Trophoblast cell (in vitro differentiated cells and primary cell): ENCODE data around the gene GTF3C2.

Experiments used
- DNase-seq, 2 donors: peaks; one replicate each; pipeline ENCODE4 v3.0.0-alpha.2; 2016
- H2AFZ ChIP-seq: 2 replicates; pipeline ENCODE4 v1.6.1; 2013; ENCODE audit warnings: low read length, moderate library complexity, mild to moderate bottlenecking; ENCODE audit not compliant: insufficient read depth, poor library complexity
- H2AK5ac ChIP-seq: 2 replicates; pipeline ENCODE4 v1.6.1; 2013; ENCODE audit warnings: mild to moderate bottlenecking, low read length
- H2BK120ac ChIP-seq: 2 replicates; pipeline ENCODE4 v1.6.1; 2013; ENCODE audit warnings: low read length, mild to moderate bottlenecking, moderate library complexity; ENCODE audit not compliant: insufficient read depth, poor library complexity
- H2BK12ac ChIP-seq: 2 replicates; pipeline ENCODE4 v1.6.1; 2013; ENCODE audit warnings: mild to moderate bottlenecking, low read length, moderate library complexity
- H2BK5ac ChIP-seq: 2 replicates; pipeline ENCODE4 v1.6.1; 2013; ENCODE audit warnings: low read length, low read depth, moderate library complexity, mild to moderate bottlenecking; ENCODE audit not compliant: poor library complexity
- H3K14ac ChIP-seq: 2 replicates; pipeline ENCODE4 v1.6.1; 2013; ENCODE audit warnings: mild to moderate bottlenecking, low read length
- H3K18ac ChIP-seq: 2 replicates; pipeline ENCODE4 v1.6.1; 2013; ENCODE audit warnings: mild to moderate bottlenecking, low read length
- H3K23ac ChIP-seq: 2 replicates; pipeline ENCODE4 v1.6.1; 2013; ENCODE audit warnings: low read length
- H3K27ac ChIP-seq: 2 replicates; pipeline ENCODE4 v1.5.1; 2013; ENCODE audit warnings: low read depth, mild to moderate bottlenecking, inconsistent platforms, low read length, moderate library complexity
- H3K27me3 ChIP-seq: 2 replicates; pipeline ENCODE4 v1.6.1; 2013; ENCODE audit warnings: inconsistent platforms, mild to moderate bottlenecking, low read length, moderate library complexity; ENCODE audit not compliant: insufficient read depth
- H3K36me3 ChIP-seq, 2 experiments: 1 replicate in 1 of 2; 2 replicates in 1 of 2; pipeline ENCODE4 v1.6.1; 2013; ENCODE audit warnings: low read length in 2 of 2, mild to moderate bottlenecking in 2 of 2, moderate library complexity in 1 of 2; ENCODE audit not compliant: insufficient read depth in 2 of 2, control insufficient read depth in 1 of 2
- H3K4ac ChIP-seq: 2 replicates; pipeline ENCODE4 v1.6.1; 2013; ENCODE audit warnings: low read depth, mild to moderate bottlenecking, low read length, moderate library complexity
- H3K4me1 ChIP-seq, 2 experiments: 1 replicate in 1 of 2; 2 replicates in 1 of 2; pipeline ENCODE4 v1.6.1; 2013; ENCODE audit warnings: low read length in 2 of 2, mild to moderate bottlenecking in 2 of 2, moderate library complexity in 1 of 2; ENCODE audit not compliant: insufficient read depth in 2 of 2, control insufficient read depth in 1 of 2
- H3K4me2 ChIP-seq: 2 replicates; pipeline ENCODE4 v1.6.1; 2013; ENCODE audit warnings: inconsistent platforms, mild to moderate bottlenecking, low read length, moderate library complexity
- H3K4me3 ChIP-seq: 2 replicates; pipeline ENCODE4 v1.5.1; 2013; ENCODE audit warnings: mild to moderate bottlenecking, low read depth, low read length, inconsistent platforms
- H3K79me1 ChIP-seq: one replicate; pipeline ENCODE4 v1.6.1; 2013; ENCODE audit warnings: low read length
- H3K79me2 ChIP-seq: 2 replicates; pipeline ENCODE4 v1.6.1; 2013; ENCODE audit warnings: low read length, mild to moderate bottlenecking; ENCODE audit not compliant: control insufficient read depth, insufficient read depth, poor library complexity
- H3K9ac ChIP-seq: 2 replicates; pipeline ENCODE4 v1.6.1; 2013; ENCODE audit warnings: mild to moderate bottlenecking, low read length
- H3K9me3 ChIP-seq: 2 replicates; pipeline ENCODE4 v1.6.1; 2013; ENCODE audit warnings: low read depth, mild to moderate bottlenecking, control low read depth, inconsistent platforms, low read length; ENCODE audit not compliant: insufficient read depth
- H4K12ac ChIP-seq: 2 replicates; pipeline ENCODE4 v1.6.1; 2013; ENCODE audit warnings: low read depth, mild to moderate bottlenecking, low read length, moderate library complexity
- H4K8ac ChIP-seq: 2 replicates; pipeline ENCODE4 v1.6.1; 2013; ENCODE audit warnings: low read depth, mild to moderate bottlenecking, low read length, moderate library complexity
- H4K91ac ChIP-seq: one replicate; pipeline ENCODE4 v1.6.1; 2013; ENCODE audit warnings: low read depth, mild to moderate bottlenecking, low read length, moderate library complexity
- WGBS: extraction: QIAGEN DNeasy Blood & Tissue Kit; methylation state at CpG from one replicate; pipeline ENCODE4 v1.1.7; 2013; ENCODE audit warnings: missing lambda C conversion rate; ENCODE audit not compliant: insufficient read length, insufficient coverage; ENCODE audit errors: extremely low coverage; 5-methylcytosine and 5-hydroxymethylcytosine counted together

The GTF3C2 gene

DNA sequence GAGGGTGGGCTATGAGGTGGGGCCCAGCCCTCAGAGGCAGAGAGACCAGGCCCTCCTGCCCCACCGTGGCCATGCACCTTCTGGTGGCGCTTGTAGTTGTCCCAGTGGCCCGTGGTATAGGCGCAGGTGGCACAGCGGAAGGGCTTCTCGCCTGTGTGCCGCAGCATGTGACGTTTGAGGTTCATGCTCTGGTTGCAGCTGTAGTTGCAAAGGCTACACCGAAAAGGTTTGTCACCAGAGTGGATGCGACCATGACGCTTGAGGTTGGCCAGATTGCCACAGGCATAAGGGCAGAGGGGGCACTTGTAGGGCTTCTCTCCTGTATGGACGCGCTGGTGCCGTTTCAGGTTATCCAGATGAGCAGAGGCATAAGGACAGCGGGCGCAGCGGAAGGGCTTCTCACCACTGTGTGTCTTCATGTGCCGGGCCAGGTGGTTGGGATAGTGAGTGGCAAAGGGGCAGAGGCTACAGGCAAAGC lies 21.1 kb upstream of the GTF3C2 start:
- no peak overlapping the region for H4K12ac ChIP-seq
- no peak overlapping the region for H4K91ac ChIP-seq
- H3K9ac ChIP-seq, result no peak overlapping the region
- no peak overlapping the region for H2AFZ ChIP-seq
- H2BK120ac ChIP-seq, result no peak overlapping the region
- no peak overlapping the region for H3K18ac ChIP-seq
- H3K9me3 ChIP-seq, result no peaks in the 10 kb centered on the region
- H3K4me2 ChIP-seq, result no peak overlapping the region
- no peak overlapping the region for H3K4ac ChIP-seq
- H3K14ac ChIP-seq, result no peak overlapping the region
- H2BK12ac ChIP-seq, result no peak overlapping the region
- no peak overlapping the region for H3K4me3 ChIP-seq
- peaks cover 12% of the 10 kb centered on the region for H3K79me1 ChIP-seq
- peaks cover 65 to 71% of the 10 kb centered on the region in 2 experiments for H3K36me3 ChIP-seq
- WGBS, result no CpG with 5 or more reads among the region's 18 CpGs
- no peak overlapping the region for H3K27ac ChIP-seq
- no peak overlapping the region for H2BK5ac ChIP-seq
- DNase-seq, result no peak
- H3K23ac ChIP-seq, result no peak overlapping the region
- peaks cover 8% of the 10 kb centered on the region in 2 experiments for H3K4me1 ChIP-seq
- H3K27me3 ChIP-seq, result no peaks in the 10 kb centered on the region
- H2AK5ac ChIP-seq, result no peak overlapping the region
- H3K79me2 ChIP-seq, result peaks cover 7% of the 10 kb centered on the region
- H4K8ac ChIP-seq, result no peak overlapping the region

DNA sequence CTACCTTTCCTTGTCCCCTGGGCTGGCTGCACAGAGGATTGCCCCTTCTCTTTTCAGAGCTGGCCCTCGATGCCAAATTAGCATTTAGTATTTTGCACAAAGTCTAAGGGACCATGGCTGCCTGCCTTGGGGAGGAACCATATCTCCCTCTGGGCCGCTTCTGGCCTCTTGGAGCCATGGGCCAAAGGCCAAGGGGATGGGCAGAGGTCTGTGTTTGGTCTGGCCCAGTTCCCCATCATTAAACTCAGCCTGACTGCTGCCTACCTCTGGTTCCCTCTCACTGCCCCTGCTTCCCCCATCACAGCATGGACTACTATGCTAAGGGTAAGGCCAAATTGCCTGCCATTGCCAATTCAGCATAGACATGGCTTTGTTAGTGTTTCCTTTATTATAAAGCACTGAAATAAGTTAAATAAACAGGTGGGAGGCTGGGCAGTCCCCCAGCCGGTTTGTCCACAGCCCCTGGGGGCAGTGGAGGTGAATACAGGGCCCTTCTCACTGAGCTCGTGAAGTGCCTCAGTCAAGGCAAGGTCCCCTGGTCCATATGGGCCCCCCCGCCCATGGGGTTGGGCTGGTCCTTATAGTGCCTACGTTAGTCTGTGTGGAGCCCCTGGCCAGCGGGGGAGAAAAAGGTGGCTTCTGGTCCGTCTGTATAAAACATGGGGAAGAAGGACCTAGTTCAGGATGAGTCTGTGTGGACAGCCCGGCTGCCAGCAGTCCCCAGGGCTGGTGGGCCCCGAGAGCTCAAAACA lies 20.5 kb upstream of the GTF3C2 start:
- Histone ChIP-seq H2AFZ (no peak overlapping the region), H3K4ac (no peak overlapping the region), H3K27me3 (no peaks in the 10 kb centered on the region), H3K9me3 (no peaks in the 10 kb centered on the region), H3K4me1 (peaks cover 8 to 10% of the 10 kb centered on the region in 2 experiments), H2BK5ac (no peak overlapping the region), H3K36me3 (peaks cover 62 to 70% of the 10 kb centered on the region in 2 experiments), H3K4me2 (no peak overlapping the region), H3K14ac (no peak overlapping the region), H4K8ac (no peak overlapping the region), H2BK12ac (no peak overlapping the region), H3K79me2 (peaks cover 7% of the 10 kb centered on the region), H4K12ac (no peak overlapping the region), H3K9ac (no peak overlapping the region), H3K18ac (no peak overlapping the region), H3K27ac (no peak overlapping the region), H2AK5ac (no peak overlapping the region), H4K91ac (no peak overlapping the region), H3K4me3 (no peak overlapping the region), H3K79me1 (peaks cover 12% of the 10 kb centered on the region), H2BK120ac (no peak overlapping the region), H3K23ac (no peak overlapping the region)
- no CpG with 5 or more reads among the region's 10 CpGs for WGBS
- DNase-seq, result no peak

DNA sequence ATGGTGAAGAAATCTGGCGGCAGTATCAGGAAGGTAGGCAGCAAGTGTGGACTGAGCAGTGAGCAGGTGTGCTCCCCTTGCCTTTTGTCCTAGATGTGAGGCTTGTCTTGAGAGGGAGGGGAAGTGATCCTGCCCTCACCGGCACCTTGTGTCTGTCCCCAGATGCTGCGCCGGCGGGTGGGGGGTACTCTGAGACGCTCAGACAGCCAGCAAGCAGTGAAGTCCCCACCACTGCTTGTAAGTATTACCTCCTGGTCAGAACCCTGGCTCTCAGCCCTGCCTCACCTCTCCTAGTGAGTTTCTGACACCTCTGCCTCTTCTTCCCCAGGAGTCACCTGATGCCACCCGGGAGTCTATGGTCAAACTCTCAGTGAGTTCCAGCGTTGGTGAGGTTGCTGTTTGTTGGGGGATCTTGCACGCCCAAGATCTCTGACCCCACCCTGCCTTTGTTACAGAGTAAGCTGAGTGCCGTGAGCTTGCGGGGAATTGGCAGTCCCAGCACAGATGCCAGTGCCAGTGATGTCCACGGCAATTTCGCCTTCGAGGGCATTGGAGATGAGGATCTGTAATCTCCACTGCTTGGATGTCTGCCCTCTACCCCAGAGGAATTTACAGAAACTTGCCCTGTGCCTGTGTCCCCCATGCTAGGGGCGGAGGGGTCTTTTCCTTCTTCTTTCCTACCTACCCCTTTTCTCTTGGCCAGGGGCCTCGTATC lies 19.7 kb upstream of the GTF3C2 start:
- Histone ChIP-seq H3K36me3 (peaks cover 55 to 62% of the 10 kb centered on the region in 2 experiments), H3K4ac (no peak overlapping the region), H3K9me3 (no peaks in the 10 kb centered on the region), H3K9ac (no peak overlapping the region), H4K8ac (no peak overlapping the region), H2AFZ (no peak overlapping the region), H3K4me2 (no peak overlapping the region), H3K79me2 (peaks cover 7% of the 10 kb centered on the region), H3K27ac (no peak overlapping the region), H2AK5ac (no peak overlapping the region), H2BK5ac (no peak overlapping the region), H3K23ac (no peak overlapping the region), H2BK120ac (no peak overlapping the region), H4K12ac (no peak overlapping the region), H3K18ac (no peak overlapping the region), H3K4me3 (no peak overlapping the region), H2BK12ac (no peak overlapping the region), H3K4me1 (peaks cover 7 to 8% of the 10 kb centered on the region in 2 experiments), H4K91ac (no peak overlapping the region), H3K14ac (no peak overlapping the region), H3K79me1 (peaks cover 12% of the 10 kb centered on the region), H3K27me3 (no peaks in the 10 kb centered on the region)
- WGBS, result no CpG with 5 or more reads among the region's 16 CpGs
- no peak for DNase-seq

DNA sequence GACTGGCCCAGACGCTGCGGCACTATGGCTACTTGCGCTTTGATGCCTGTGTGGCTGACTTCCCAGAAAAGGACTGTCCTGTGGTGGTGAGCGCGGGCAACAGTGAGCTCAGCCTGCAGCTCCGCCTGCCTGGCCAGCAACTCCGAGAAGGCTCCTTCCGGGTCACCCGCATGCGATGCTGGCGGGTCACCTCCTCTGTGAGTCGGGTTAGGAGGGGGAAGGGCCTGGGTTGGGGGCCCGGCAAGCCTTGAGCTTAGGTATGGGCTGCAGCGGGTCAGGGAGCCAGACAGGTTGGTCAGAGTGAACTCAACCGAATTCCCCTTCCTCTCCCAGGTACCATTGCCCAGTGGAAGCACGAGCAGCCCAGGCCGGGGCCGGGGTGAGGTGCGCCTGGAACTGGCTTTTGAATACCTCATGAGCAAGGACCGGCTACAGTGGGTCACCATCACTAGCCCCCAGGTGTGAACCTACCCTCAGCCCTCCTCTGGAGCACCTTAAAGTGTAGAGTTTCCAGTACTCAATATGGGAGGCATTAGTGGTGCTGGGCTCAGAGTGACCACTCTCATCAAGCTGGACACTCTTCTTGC lies 19.0 kb upstream of the GTF3C2 start:
- no peak overlapping the region for H3K14ac ChIP-seq
- WGBS, result no CpG with 5 or more reads among the region's 20 CpGs

More for the DNA sequence above, 19.0 kb upstream of the GTF3C2 start:
- Histone ChIP-seq H3K36me3 (peaks cover 51 to 58% of the 10 kb centered on the region in 2 experiments), H3K4me2 (no peak overlapping the region), H2BK5ac (no peak overlapping the region), H3K27me3 (no peaks in the 10 kb centered on the region), H2BK12ac (no peak overlapping the region), H3K9me3 (no peaks in the 10 kb centered on the region), H2AFZ (no peak overlapping the region), H4K91ac (no peak overlapping the region), H3K79me1 (peaks cover 13% of the 10 kb centered on the region), H3K18ac (no peak overlapping the region), H3K4me1 (peaks cover 4 to 5% of the 10 kb centered on the region in 2 experiments), H3K4ac (no peak overlapping the region), H4K12ac (no peak overlapping the region), H3K9ac (no peak overlapping the region), H3K23ac (no peak overlapping the region), H2BK120ac (no peak overlapping the region), H4K8ac (no peak overlapping the region), H3K4me3 (no peak overlapping the region), H3K79me2 (peaks cover 10% of the 10 kb centered on the region), H3K27ac (no peak overlapping the region), H2AK5ac (no peak overlapping the region)
- DNase-seq, result no peak
